Neural cell (in vitro differentiated cells): ENCODE measurements around the gene BLMH.

ENCODE experiments used
- EZH2 ChIP-seq: fragments of 200-600, 300-800 bp; shearing (Covaris generic), sonication (generic); IDR thresholded peaks from 2 replicates; pipeline ENCODE4 v1.6.1; 2014; ENCODE audit warnings: antibody characterized with exemption, low read length, borderline replicate concordance, mild to moderate bottlenecking; ENCODE audit not compliant: insufficient read depth, poor library complexity, severe bottlenecking
- TF ChIP-seq, protein P1 (sequence below): fragments of 450-650 bp; IDR thresholded peaks from 2 replicates; pipeline ENCODE4 v1.5.1; 2014; ENCODE audit warnings: antibody characterized with exemption, mild to moderate bottlenecking, moderate library complexity; ENCODE audit not compliant: poor library complexity, severe bottlenecking

DNA sequence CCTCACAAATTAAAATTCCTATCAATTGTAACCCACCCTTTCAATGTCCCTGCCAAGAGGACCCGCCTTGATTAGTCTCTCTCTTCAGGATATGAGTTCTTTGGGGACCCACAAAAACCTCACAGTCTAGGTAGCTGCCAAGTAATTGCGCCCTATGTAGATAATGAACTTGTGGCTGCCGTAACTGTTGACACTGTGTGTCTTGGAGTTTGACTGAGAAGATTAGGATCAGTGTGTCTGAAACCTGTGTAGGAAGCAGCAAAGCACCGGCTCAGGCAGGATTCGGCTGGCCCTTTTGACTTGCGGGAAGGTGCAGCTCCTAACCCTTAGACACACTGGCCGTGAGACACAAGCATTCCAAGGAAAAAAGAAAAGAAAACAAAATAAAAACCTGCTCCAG is 38.4 kb downstream of the BLMH start:
- TF ChIP-seq, protein P1, sequence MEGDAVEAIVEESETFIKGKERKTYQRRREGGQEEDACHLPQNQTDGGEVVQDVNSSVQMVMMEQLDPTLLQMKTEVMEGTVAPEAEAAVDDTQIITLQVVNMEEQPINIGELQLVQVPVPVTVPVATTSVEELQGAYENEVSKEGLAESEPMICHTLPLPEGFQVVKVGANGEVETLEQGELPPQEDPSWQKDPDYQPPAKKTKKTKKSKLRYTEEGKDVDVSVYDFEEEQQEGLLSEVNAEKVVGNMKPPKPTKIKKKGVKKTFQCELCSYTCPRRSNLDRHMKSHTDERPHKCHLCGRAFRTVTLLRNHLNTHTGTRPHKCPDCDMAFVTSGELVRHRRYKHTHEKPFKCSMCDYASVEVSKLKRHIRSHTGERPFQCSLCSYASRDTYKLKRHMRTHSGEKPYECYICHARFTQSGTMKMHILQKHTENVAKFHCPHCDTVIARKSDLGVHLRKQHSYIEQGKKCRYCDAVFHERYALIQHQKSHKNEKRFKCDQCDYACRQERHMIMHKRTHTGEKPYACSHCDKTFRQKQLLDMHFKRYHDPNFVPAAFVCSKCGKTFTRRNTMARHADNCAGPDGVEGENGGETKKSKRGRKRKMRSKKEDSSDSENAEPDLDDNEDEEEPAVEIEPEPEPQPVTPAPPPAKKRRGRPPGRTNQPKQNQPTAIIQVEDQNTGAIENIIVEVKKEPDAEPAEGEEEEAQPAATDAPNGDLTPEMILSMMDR, result no peak
- TF ChIP-seq EZH2, result no peak
